ENCODE results near the gene BRWD1. TPM values are rescaled to one million over a fixed set of nuclear protein-coding genes. Genes with fewer than 3 reads are reported as not detected.

BRWD1 gene
- polyA plus RNA-seq, 2 of the 4 experiments (the other 2 are of a cell fraction): 6.9 to 22.2 TPM

- no peak overlapping the region for H3K4me3 ChIP-seq
- ATAC-seq (no peak), FAIRE-seq (no peak), DNase-seq (ENCODE audit: low read depth in 1 of 2, low spot score in 1 of 2) (no peak)
- ChIA-PET POLR2A (no interaction called here), CTCF (interaction anchor here (1.1 kb wide), 1 partner anchor 21 kb away, joined by 3 read pairs; no protein-coding TSS in a partner anchor)
- TF ChIP-seq RFX5 (IDR thresholded peaks at IDR 0.05): no peak
- no peak for TF ChIP-seq RAD21 (conservative IDR thresholded peaks at IDR 0.05 in 1 of 2, IDR thresholded peaks at IDR 0.05 in 1 of 2)
- TF ChIP-seq HMGXB4 (CRISPR knock-in tag; IDR thresholded peaks at IDR 0.05; ENCODE audit: borderline replicate concordance): no peak
- TF ChIP-seq BHLHE40 (IDR thresholded peaks at IDR 0.05; ENCODE audit: low read depth, low read length): no peak
- TF ChIP-seq CEBPB (IDR thresholded peaks at IDR 0.05): no peak
- no peak for TF ChIP-seq CBX2 (IDR thresholded peaks at IDR 0.05; ENCODE audit: borderline replicate concordance, low read depth)
- no peak for TF ChIP-seq FOSB (CRISPR knock-in tag; IDR thresholded peaks at IDR 0.05)
- TF ChIP-seq MYC (IDR thresholded peaks at IDR 0.05; ENCODE audit: borderline replicate concordance, low read length): no peak
- no peak for TF ChIP-seq SREBF2 (IDR thresholded peaks at IDR 0.05)
- TF ChIP-seq GATA3 (IDR thresholded peaks at IDR 0.05; ENCODE audit: borderline replicate concordance): no peak
- no peak for TF ChIP-seq KDM1A (IDR thresholded peaks at IDR 0.05; ENCODE audit: low read depth)
- no peak for TF ChIP-seq MAFK (IDR thresholded peaks at IDR 0.05; ENCODE audit: partially characterized antibody)
- TF ChIP-seq CTCF (IDR thresholded peaks at IDR 0.05): no peak
- TF ChIP-seq ZFP36 (IDR thresholded peaks at IDR 0.05; ENCODE audit: borderline replicate concordance, partially characterized antibody): no peak
- TF ChIP-seq CHD4 (IDR thresholded peaks at IDR 0.05; ENCODE audit: borderline replicate concordance): no peak
- H3K27ac ChIP-seq: no peak overlapping the region
- H3K9me3 ChIP-seq: no peaks in the 10 kb centered on the region
- H3K4me1 ChIP-seq: no peaks in the 10 kb centered on the region
- 72% methylated on average over 7 of the region's 7 CpGs for WGBS (ENCODE audit: missing lambda C conversion rate)
- H3K4me2 ChIP-seq: no peak overlapping the region
These were observed 157.4 kb downstream of the BRWD1 start for GRCh38 chr21:39156024-39156423.

GRCh38 chr21:39155578-39155977, 157.9 kb downstream of the BRWD1 start:
- ChIA-PET POLR2A (no interaction called here), CTCF (interaction anchor here (1.1 kb wide), 1 partner anchor 22 kb away, joined by 3 read pairs; no protein-coding TSS in a partner anchor)
- Histone ChIP-seq H3K4me2 (no peak overlapping the region), H3K9me3 (no peaks in the 10 kb centered on the region), H3K27ac (no peak overlapping the region), H3K4me3 (no peak overlapping the region), H3K4me1 (no peaks in the 10 kb centered on the region; the same call in 2 of the 3 replicates)
- 79% methylated on average over 2 of the region's 2 CpGs for WGBS (ENCODE audit: missing lambda C conversion rate)
- no peak for FAIRE-seq
- DNase-seq (ENCODE audit: low read depth in 1 of 2, low spot score in 1 of 2): no peak
- TF ChIP-seq SREBF2 (IDR thresholded peaks at IDR 0.05): no peak
- TF ChIP-seq RCOR1 (IDR thresholded peaks at IDR 0.05; ENCODE audit: low read depth, low read length): no peak
- TF ChIP-seq HDAC2 (IDR thresholded peaks at IDR 0.05): no peak
- TF ChIP-seq HMGXB4 (CRISPR knock-in tag; IDR thresholded peaks at IDR 0.05; ENCODE audit: borderline replicate concordance): no peak
- TF ChIP-seq CEBPB (IDR thresholded peaks at IDR 0.05): no peak
- TF ChIP-seq MYC (IDR thresholded peaks at IDR 0.05; ENCODE audit: borderline replicate concordance, low read length): no peak
- TF ChIP-seq BHLHE40 (IDR thresholded peaks at IDR 0.05; ENCODE audit: low read depth, low read length): no peak
- no peak for TF ChIP-seq NR3C1 (IDR thresholded peaks at IDR 0.05)
- no peak for ATAC-seq

GRCh38 chr21:39153842-39154241, 159.6 kb downstream of the BRWD1 start:
- no peak for ATAC-seq
- no peak for TF ChIP-seq JUN (IDR thresholded peaks at IDR 0.05)
- TF ChIP-seq SREBF2 (IDR thresholded peaks at IDR 0.05): no peak
- no peak for TF ChIP-seq NR3C1 (IDR thresholded peaks at IDR 0.05)
- TF ChIP-seq ZC3H11A (IDR thresholded peaks at IDR 0.05): no peak
- no peak overlapping the region for H3K27ac ChIP-seq
- DNase-seq (ENCODE audit: low read depth in 1 of 2, low spot score in 1 of 2): no peak
- ChIA-PET POLR2A (no interaction called here), CTCF (no interaction called here)
- H3K4me2 ChIP-seq: no peak overlapping the region
- 51% methylated on average over 2 of the region's 2 CpGs for WGBS (ENCODE audit: missing lambda C conversion rate)
- FAIRE-seq: no peak
- no peaks in the 10 kb centered on the region for H3K9me3 ChIP-seq
- H3K4me3 ChIP-seq: no peak overlapping the region
- H3K4me1 ChIP-seq: peaks cover 8% of the 10 kb centered on the region; the same call in 1 of the 3 replicates

All from A549 (cell line).